ENCODE data around the gene MAPK1.
"Not testable (repeated sequence)": the region's sequence is repeated elsewhere in the genome, so short reads cannot be mapped to it uniquely, and the experiment has no call there.

Gene MAPK1

DNA sequence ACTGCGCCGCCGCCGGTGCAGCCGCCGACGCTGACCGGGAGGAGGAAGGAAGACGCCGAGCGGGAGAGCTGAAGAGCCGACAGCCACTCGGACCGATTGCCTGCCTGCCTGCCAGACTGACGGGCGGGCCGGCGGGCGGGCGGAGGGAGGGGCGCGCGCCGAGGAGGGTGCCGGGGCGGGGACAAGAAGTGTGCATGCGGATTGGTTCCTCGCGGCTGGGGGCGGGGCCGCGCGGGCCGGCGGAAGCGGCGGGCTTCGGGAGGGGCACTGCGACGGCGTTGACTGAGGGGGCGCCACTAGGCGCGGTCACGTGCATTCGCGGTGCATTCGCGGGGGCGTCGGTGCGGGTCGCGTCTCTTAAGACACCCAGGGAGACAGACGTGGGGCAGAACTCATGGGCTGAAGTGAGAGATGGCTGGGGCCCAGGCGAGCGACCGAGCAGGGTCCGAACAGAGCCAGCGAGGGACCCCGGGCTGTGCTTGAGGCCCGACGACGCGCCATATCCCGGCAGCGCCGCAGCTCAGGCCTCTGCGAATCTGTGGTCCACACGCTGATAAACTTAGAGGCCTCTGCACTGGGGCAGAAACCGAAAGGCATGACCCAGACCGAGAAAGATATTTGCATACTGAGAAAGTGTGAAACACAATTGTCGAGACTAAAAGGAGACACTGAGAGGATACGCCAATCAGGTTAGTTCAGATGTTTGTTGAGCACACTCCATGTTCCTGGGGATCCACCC, at the start of gene MAPK1:
Gene MAPK1, minus strand, starts transcription at position 118 of the 739 bp plus-strand sequence. CDS start 205 bp downstream, outside the sequence.
- peak; percentile 96 for DNase-seq

DNA sequence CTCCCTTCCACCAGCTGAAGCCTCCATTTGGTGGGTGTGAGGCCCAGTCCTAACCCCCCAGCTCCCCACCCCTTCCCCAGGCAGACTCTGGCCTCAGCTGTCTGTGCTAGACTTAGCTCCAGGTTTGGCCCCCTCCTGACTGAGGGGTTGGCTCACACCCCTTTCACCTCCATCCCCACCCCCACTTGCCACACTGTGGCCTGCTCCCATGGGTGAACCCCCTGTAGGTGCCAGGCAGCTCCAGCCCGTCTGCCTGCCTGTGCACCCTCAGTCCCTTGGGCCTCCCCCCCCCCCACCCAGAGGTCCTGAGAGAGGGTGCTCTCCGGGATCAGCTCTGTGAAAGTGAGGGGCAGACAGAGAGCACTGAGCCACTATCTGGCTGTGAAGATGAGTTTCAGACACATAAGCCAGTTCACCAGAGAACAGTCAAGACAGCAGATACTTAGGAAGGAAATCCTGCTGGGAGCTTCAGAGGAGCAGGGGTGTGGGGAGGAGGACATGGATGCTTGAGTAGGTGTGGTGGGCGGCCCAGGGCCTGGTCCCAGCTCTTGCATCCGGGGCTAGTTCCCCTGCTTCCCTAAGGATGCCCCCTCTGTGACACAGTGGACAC, 49.0 kb upstream of the MAPK1 start:
- no peak for DNase-seq

DNA sequence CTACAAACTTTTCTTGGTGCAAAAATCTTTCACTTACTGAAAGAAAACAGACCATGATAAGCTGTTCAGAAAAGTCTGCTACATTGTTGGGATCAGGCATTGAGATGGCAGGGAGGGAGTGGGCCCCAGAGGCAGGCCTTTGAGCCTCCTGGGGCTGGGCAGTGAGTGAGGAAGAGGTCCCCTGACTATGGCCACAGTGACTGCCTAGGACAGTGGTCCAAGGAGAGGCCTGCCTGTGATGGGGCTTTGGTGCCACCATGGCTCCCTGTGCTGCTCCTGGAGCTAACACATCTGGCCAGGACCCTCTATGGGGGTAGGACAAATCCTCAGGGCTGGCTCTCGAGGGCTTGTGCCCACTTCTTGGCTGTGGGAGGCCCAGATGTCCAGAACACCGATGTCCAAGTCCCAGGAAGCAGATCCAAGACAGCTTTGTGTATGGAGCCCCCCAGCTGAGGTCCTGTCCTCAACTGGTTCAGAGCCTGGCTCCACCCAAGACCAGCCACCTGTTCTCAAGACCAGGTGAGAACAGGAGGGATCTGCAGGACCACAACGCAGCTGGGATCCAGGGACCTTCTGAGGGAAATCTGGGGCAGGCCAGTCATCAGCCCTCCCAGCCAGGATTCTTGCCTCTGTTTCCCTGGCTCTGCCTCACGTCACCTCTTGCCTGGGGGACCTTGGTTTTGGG, 48.3 kb upstream of the MAPK1 start:
- DNase-seq: no peak

DNA sequence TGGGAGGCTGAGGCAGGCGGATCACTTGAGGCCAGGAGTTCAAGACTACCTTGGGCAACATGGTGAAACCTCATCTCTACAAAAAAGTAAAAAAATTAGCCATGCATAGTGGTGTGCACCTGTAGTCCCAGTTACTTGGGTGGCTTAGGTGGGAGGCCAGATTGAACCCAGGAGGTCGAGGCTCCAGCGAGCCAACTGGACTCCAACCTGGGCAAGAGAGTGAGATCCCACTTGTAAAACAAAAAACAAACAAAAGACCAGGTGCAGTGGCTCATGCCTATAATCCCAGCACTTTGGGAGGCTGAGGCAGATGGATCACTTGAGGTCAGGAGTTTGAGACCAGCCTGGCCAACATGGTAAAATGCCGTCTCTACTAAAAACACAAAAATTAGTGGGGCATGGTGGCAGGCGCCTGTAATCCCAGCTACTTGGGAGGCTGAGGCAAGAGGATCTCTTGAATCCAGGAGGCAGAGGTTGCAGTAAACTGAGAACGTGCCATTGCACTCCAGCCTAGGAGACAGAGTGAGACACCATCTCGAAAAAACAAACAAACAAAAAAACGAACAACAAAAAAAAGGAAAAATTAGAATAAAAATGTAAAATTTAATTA, 46.7 kb upstream of the MAPK1 start:
- DNase-seq: not testable (repeated sequence)

DNA sequence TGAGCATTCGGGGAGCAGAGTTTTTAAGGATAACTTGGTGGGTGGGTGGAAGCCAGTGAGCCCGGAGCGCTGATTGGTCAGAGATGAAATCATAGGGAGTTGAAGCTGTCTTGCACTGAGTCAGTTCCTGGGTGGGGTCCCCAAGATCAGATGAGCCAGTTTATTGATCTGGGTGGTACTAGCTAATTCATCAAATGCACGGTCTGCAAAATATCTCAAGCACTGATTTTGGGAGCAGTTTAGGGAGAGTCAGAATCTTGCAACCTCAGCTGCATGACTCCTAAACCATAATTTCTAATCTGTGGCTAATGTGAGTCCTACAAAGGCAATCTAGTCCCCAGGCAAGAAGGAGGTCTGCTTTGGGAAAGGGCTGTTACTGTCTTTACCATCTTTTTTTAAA, 42.9 kb upstream of the MAPK1 start:
- not testable (repeated sequence) for DNase-seq

DNA sequence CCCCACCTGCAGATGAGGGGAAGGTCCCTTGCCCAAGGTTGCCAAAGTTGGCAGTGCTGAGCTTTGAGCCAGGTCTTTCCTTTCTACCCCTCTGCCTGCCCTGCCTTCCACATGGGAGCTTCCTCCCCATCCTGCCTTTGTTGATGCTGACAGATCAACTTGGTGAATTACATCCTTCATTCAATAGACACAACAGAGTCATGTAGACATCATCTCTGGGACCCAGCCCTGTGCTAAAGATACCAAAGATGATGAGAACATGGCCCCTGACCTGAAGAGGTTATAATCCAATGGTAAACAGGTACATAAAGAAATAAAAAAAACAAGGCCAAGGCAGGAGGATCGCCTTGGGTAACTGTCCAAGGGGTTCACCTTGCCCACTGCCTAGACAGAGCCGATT, 42.4 kb upstream of the MAPK1 start:
- no peak for DNase-seq

DNA sequence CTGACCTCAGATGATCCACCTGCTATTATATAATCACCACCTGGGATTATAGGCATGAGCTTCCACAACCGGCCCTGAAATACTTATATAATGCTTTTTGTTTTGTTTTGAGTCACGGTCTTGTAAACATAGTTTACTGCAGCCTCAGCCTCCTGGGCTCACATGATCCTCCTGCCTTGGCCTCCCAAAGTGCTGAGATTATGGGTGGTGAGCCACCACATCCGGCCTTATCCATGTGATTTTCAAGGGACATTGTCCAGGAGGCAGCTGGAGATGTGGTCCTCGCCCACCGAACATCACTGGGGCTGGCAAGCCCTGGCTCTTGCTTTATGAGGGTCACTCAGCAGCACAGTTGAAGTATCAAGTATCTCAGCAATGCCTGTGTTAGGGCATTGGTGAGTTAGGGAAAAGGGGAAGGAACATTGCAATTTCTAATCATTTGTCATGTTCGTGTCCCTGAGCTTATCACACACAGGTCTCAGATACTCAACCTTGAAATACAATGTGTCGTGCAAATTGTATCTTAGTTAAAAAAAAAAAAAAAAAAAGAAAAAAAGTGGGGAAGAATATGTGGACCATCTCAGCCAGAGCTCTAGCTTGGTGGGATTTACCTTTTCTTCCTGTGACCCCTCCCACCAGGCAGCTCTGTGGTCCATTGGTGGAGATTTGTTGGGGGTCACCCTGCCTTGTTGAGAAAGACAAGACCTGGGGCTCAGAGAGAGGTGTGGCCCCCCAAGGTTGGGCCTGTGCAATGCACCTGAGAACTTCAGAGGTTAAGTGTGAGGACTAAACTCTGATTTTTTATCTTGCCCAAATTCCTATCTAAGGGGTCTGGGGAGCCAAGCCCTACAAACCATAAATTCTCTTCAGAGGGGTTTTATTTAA, 40.4 kb upstream of the MAPK1 start:
- no peak for DNase-seq

DNA sequence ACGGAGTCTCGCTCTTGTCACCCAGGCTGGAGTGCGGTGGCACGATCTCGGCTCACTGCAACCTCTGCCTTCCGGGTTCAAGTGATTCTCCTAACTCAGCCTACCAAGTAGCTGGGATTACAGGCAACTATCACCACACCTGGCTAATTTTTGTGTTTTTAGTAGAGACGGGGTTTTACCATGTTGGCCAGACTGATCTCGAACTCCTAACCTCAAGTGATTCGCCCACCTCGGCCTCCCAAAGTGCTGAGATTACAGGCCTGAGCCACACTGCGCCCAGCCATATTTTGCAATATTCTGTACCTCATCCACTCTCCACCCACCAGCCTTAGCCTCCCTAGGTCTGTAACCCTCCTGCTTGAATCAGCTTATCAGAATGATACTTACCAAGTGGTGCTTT, 37.8 kb upstream of the MAPK1 start:
- not testable (repeated sequence) for DNase-seq

DNA sequence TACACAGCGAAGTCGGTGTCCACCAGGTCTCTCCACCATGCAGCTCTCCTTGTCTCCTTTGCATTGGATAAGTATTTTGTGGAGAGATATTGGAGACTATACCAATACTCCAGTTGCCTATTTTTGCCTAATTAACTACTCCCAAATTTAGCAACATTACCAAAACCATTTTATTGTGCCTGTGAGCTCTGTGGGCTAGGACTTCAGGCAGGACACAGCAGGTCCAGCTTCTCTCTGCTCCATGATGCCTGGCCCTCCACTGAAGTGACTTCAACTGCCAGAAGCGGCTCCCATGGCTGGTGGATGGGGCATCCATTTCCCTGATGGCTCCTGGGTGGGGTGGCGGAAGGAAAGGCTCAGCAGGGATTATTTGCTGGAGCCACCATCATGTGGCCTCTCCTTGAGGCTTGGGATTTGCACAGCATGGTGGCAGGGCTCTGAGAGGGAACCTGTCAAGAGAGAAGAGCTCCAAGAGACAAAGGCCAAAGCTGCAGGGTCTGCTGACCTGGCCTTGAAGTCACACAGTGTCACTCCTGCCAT, 36.9 kb upstream of the MAPK1 start:
- DNase-seq: no peak

DNA sequence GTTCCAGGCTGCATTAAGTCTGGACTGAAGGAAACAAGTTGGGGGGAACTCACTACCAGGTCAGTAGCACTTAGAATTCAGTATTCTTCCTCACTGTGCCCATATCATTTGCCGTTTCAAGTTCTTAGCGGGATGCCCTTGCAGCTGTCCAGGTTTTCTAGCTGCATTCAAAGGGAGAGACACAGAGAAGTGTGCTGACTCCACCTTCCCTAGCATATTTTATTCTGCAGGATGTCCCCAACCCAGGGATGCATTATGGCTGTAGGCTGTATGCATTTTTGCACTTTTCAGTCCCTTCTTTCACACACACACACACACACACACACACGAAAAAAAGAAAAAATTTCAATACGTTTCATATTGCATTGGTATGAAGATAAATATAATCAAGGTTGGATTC, 35.8 kb upstream of the MAPK1 start:
- DNase-seq: no peak

DNA sequence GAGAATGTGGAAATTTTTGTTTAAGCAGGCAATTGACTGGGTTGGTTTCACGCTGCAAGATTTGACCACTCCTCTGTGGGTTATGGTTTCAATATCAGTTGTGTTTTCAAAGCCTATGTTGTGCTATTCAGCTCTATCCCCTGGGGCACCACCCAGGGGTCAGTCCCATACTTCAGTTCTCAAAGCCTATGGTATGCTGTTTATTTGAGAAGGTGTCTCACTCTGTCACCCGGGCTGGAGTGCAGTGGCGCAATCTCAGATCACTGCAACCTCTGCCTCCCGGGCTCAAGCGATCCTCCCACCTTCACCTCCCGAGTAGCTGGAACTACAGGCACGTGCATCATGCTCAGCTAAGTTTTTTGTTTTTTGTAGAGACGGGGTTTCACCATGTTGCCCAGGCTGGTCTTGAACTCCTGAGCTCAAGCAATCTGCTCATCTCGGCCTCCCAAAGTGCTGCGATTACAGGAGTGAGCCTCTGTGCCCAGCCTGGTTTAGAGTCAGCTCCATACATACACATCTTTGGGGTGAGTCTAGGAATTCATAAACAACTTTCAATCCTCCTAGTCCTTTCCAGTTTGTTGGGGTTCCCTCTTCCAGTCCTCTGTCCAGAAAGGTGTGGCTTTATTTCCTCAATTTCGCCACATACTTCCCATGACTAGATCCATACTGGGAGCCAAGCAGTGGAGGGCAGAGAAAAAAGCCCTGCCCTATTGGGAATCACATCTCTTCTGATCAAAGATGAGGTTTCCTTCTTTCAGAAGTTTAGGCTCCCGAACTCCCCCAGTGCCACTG, 35.0 kb upstream of the MAPK1 start:
- DNase-seq: no peak

DNA sequence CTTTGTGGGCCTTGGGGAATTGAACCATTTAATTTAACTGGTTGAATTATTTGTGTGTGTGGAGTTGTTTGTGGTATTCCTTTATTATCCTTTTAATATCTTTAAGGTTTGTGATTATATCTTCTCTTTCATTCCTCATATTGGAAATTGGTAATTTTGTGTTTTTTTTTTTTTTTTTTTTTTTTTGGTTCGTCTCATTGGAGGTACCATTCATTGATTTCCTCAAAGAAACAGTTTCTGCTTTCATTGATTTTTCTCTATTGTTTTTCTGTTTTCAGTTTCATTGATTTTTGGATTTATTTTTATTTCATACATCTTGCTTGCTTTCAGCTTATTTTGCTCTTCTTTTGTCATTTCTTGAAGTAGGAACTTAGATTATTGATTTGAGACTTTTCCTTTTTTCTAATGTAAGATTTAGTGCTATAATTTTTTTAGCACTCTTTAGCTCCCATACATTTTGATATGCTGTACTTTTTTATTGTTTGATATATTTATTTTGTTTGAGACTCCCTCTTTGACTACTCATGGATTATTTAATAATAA, 31.0 kb upstream of the MAPK1 start:
- DNase-seq: no peak

DNA sequence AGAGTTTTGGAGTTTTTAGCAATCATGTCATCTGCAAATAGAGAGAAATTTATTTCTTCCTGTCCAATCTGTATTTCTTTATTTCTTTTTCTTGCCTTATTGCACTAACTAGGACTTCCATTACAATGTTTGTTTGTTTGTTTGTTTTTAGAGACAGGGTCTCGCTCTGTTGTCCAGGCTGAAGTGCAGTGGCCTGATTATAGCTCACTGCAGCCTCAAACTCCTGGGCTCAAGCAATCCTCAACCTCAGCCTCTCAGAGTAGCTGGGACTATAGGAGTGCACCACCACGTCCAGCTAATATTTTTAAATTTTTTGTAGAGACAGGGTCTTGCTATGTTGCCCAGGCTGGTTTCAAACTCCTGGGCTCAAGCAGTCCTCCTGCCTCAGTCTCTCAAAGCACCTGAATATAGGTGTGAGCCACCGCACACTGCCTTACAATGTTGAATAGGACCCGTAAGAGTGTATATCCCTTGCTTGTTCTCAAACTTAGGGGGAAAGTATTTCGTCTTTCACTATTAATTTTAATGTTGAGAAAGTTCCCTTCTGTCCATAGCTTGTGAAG, 29.6 kb upstream of the MAPK1 start:
- no peak for DNase-seq

DNA sequence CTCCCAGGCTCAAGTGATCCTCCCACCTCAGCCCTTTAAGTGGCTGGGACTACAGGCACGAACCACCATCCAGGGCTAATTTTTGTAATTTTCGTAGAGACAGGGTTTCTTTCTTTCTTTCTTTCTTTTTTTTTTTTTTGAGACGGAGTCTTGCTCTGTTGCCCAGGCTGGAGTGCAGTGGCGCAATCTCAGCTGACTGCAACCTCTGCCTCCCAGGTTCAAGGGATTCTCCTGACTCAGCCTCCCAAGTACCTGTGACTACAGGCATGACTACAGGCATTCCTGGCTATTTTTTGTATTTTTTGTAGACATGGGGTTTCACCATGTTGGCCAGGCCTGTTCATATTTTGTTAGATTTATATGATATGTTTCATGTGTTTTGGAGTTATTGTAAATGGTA, 28.8 kb upstream of the MAPK1 start:
- not testable (repeated sequence) for DNase-seq

DNA sequence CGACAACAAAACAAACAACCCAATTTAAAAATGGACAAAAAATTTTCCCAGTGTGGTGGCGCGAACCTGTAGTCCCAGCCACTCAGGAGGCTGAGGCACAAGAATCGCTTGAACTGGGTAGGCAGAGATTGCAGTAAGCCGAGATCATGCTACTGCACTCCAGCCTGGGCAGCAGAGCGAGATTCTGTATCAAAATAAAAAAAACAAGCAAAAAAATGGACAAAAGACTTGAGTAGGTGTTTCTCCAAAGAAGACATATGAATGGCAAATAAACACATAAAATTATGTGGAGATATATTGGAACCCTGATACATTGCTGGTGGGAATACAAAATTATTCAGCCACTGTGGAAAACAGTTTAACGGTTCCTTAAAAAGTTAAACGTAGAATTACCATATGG, 27.4 kb upstream of the MAPK1 start:
- DNase-seq: no peak

DNA sequence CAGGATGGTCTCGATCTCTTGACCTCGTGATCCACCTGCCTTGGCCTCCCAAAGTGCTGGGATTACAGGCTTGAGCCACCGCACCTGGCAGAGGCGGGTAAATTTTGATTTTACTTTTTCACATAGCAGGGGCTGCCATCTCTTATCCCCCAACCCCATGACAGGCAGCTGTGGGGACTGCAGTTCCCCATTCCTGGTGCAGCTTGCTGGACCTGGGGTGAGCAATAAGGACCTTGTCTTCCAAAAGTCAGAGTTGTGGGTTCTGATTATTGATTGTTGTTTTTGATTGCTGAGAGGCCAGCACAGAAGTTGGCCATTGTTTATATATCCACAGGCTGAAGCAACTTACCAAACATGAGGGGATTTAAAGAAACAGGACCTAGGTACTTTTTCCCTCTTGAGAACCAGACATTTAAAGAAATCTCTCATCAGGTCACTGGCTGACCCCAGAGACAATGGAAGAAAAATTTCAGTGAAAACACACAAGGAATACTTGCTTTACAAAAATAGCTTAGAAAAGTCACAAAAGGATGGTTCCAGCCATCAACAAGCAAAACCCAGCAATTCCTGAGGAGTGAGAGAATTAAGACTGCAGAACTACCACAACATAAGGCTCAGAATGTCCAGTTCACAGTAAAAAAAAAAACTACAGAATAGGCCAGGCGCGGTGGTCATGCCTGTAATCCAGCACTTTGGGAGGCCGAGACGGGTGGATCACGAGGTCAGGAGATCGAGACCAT, 22.0 kb upstream of the MAPK1 start:
- no peak for DNase-seq

DNA sequence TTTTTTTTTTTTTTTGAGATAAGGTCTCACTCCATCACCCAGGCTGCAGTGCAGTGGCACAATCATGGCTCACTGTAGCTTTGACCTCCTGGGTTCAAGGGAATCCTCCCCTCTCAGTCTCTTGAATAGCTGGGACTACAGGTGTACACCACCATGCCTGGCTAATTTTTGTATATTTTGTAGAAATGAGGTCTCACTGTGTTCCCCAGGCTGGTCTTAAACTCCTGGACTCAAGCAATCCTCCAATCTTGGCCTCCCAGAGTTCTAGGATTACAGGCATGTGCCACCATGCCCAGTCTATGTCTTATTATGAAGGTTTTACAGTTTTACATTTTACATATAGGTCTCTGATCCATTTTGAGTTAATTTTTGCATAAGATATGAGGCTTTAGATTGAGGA, 20.4 kb upstream of the MAPK1 start:
- no peak for DNase-seq

DNA sequence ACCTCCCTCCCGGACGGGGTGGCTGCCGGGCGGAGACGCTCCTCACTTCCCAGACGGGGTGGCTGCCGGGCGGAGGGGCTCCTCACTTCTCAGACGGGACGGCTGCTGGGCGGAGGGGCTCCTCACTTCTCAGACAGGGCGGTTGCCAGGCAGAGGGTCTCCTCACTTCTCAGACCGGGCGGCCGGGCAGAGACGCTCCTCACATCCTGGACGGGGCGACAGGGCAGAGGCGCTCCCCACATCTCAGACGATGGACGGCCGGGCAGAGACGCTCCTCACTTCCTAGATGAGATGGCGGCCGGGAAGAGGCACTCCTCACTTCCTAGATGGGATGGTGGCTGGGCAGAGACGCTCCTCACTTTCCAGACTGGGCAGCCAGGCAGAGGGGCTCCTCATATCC, 16.5 kb upstream of the MAPK1 start:
- DNase-seq: not testable (repeated sequence)

DNA sequence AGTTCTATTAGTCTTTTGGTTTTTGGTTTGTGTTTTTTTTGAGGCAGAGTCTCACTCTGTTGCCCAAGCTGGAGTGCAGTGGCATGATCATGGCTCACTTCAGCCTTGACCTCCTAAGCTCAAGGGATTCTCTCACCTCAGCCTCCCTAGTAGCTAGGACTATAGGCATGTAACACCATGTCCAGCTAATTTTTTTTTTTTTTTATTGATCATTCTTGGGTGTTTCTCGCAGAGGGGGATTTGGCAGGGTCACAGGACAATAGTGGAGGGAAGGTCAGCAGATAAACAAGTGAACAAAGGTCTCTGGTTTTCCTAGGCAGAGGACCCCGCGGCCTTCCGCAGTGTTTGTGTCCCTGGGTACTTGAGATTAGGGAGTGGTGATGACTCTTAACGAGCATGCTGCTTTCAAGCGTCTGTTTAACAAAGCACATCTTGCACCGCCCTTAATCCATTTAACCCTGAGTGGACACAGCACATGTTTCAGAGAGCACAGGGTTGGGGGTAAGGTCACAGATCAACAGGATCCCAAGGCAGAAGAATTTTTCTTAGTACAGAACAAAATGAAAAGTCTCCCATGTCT, 15.4 kb upstream of the MAPK1 start:
- DNase-seq: not testable (repeated sequence)
